Glutamatergic neuron (in vitro differentiated cells): Measurements from ENCODE around the gene HS6ST1. TPM values are rescaled to one million over a fixed set of nuclear protein-coding genes. Genes with fewer than 3 reads are reported as not detected.

Source experiments
- DNase-seq: peaks from one replicate; pipeline ENCODE4 v3.0.0; 2022
- H3K27ac Mint-ChIP-seq: one replicate; pipeline ENCODE4 v1.8.0; 2020; ENCODE audit warnings: mild to moderate bottlenecking, mixed read lengths, inconsistent platforms; ENCODE audit not compliant: unreplicated experiment
- H3K27me3 Mint-ChIP-seq: one replicate; pipeline ENCODE4 v1.8.0; 2020; ENCODE audit warnings: mild to moderate bottlenecking, moderate library complexity, mixed read lengths, inconsistent platforms; ENCODE audit not compliant: unreplicated experiment
- H3K36me3 Mint-ChIP-seq: one replicate; pipeline ENCODE4 v1.8.0; 2020; ENCODE audit warnings: mild to moderate bottlenecking, mixed read lengths, inconsistent platforms; ENCODE audit not compliant: unreplicated experiment
- H3K4me1 Mint-ChIP-seq: one replicate; pipeline ENCODE4 v1.8.0; 2020; ENCODE audit warnings: mild to moderate bottlenecking, low read depth, mixed read lengths, inconsistent platforms; ENCODE audit not compliant: unreplicated experiment
- H3K4me3 Mint-ChIP-seq: one replicate; pipeline ENCODE4 v1.8.0; 2020; ENCODE audit warnings: mild to moderate bottlenecking, mixed read lengths, inconsistent platforms; ENCODE audit not compliant: unreplicated experiment
- H3K9me3 Mint-ChIP-seq: one replicate; pipeline ENCODE4 v1.8.0; 2020; ENCODE audit warnings: mild to moderate bottlenecking, moderate library complexity, mixed read lengths, inconsistent platforms; ENCODE audit not compliant: unreplicated experiment
- total RNA-seq: library from RNA; stranded (reverse); fragmentation: NEBNext Ultra II Directional; extraction: Animal tissue kit (Norgen Biotek cat#: 25700); gene quantifications from one replicate; pipeline ENCODE4 v1.2.1, GENCODE V29; 2021; ENCODE audit not compliant: unreplicated experiment
- TF ChIP-seq, protein P1 (sequence below): fragments of 200-600 bp; sonication (generic); IDR thresholded peaks from one replicate; pipeline ENCODE4 v1.5.0; 2021; ENCODE audit not compliant: partially characterized antibody, unreplicated experiment

The HS6ST1 gene
- total RNA-seq, 1 donor from 2014 or later = 173 TPM

- H3K27ac Mint-ChIP-seq = no peak overlapping the region
- no peak for DNase-seq
- H3K4me3 Mint-ChIP-seq = no peak overlapping the region
- H3K27me3 Mint-ChIP-seq = peaks cover 5% of the 10 kb centered on the region
- TF ChIP-seq, protein P1, sequence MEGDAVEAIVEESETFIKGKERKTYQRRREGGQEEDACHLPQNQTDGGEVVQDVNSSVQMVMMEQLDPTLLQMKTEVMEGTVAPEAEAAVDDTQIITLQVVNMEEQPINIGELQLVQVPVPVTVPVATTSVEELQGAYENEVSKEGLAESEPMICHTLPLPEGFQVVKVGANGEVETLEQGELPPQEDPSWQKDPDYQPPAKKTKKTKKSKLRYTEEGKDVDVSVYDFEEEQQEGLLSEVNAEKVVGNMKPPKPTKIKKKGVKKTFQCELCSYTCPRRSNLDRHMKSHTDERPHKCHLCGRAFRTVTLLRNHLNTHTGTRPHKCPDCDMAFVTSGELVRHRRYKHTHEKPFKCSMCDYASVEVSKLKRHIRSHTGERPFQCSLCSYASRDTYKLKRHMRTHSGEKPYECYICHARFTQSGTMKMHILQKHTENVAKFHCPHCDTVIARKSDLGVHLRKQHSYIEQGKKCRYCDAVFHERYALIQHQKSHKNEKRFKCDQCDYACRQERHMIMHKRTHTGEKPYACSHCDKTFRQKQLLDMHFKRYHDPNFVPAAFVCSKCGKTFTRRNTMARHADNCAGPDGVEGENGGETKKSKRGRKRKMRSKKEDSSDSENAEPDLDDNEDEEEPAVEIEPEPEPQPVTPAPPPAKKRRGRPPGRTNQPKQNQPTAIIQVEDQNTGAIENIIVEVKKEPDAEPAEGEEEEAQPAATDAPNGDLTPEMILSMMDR = no peak
- peaks cover 2% of the 10 kb centered on the region for H3K9me3 Mint-ChIP-seq
- H3K36me3 Mint-ChIP-seq = no peaks in the 10 kb centered on the region
- H3K4me1 Mint-ChIP-seq = peaks cover 6% of the 10 kb centered on the region
These were observed 7.0 kb upstream of the HS6ST1 start for GRCh38 chr2:128325611-128326181.

GRCh38 chr2:128324897-128325410 lies 6.3 kb upstream of the HS6ST1 start:
- DNase-seq = no peak
- no peak overlapping the region for H3K4me3 Mint-ChIP-seq
- no peaks in the 10 kb centered on the region for H3K36me3 Mint-ChIP-seq
- peaks cover 8% of the 10 kb centered on the region for H3K27me3 Mint-ChIP-seq
- TF ChIP-seq, protein P1 = no peak
- peaks cover 3% of the 10 kb centered on the region for H3K9me3 Mint-ChIP-seq
- no peak overlapping the region for H3K27ac Mint-ChIP-seq
- H3K4me1 Mint-ChIP-seq = peaks cover 9% of the 10 kb centered on the region

- no peaks in the 10 kb centered on the region for H3K36me3 Mint-ChIP-seq
- TF ChIP-seq, protein P1 = no peak
- DNase-seq = no peak
- no peak overlapping the region for H3K4me3 Mint-ChIP-seq
- H3K27ac Mint-ChIP-seq = no peak overlapping the region
- peaks cover 5% of the 10 kb centered on the region for H3K9me3 Mint-ChIP-seq
- H3K27me3 Mint-ChIP-seq = peaks cover 7% of the 10 kb centered on the region
- H3K4me1 Mint-ChIP-seq = peaks cover 9% of the 10 kb centered on the region
These were observed 5.6 kb upstream of the HS6ST1 start for GRCh38 chr2:128324008-128324896.

DNA sequence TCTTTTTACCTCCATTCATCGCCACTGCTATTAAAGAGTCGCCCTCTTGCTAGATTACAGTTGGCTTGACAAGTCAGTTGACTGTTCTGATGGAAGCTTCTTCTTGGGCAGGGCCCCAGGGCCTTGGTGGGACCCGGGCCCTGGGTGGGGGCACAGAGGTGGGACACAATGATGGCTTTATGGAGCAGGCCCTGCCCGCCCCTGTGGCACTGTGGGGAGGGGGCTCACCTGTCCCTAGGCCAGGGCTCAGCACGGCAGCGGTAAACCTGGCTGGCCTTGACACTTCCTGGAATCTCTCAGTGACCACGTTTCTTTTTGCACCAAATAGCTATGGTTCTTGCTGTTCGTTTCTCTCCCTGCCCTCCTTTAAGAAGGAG lies 4.9 kb upstream of the HS6ST1 start:
- Mint-ChIP-seq H3K27ac (no peak overlapping the region), H3K9me3 (peaks cover 5% of the 10 kb centered on the region), H3K36me3 (no peaks in the 10 kb centered on the region), H3K4me1 (peaks cover 9% of the 10 kb centered on the region), H3K27me3 (peaks cover 7% of the 10 kb centered on the region), H3K4me3 (no peak overlapping the region)
- TF ChIP-seq, protein P1 = no peak
- DNase-seq = no peak
